Astrocyte of the spinal cord (primary cell): ENCODE results near the gene ASS1.

Source experiments
- DNase-seq: peaks from one replicate; pipeline ENCODE4 v3.0.0; 2011; ENCODE audit warnings: low read depth, low spot score
- H3K4me3 ChIP-seq: 2 replicates; pipeline ENCODE4 v1.5.1; 2011; ENCODE audit warnings: low read depth, mild to moderate bottlenecking, low read length, moderate library complexity
- in situ Hi-C: cut with HindIII; loops from 2 replicates; pipeline ENCODE4 v1.10.0; 2017; ENCODE audit warnings: low sequenced_read_pairs
- TF ChIP-seq, protein P1 (sequence below): IDR thresholded peaks from 2 replicates; pipeline ENCODE4 v1.5.1; 2012; ENCODE audit warnings: low read depth, mild to moderate bottlenecking, low read length, inconsistent platforms

ASS1 gene

DNA sequence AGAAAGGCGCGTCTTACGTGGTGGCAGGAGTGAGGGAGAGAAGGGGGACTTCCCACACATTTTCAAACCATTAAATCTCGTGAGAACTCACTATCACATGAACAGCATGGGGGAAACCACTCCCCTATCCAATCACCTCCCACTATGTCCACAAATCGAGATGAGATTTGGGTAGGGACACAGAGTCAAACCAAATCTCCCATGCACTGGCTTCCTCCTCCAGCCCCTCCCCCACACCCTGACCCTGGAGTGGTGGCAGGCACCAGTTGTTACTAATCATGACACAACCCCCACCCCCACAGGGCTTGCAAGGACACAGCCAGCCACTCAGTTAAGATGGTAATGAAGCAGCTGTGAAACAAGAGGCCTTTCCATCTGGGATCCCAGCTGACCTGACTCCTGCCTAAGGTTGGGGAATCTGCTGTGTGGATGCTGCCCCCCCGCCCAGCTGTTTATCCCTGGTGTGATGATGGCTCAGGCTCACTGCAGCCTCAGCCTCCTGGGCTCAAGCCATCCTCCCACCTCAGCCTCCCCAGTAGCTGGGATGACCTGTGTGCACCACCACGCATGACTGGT, 77.6 kb downstream of the ASS1 start:
- DNase-seq: no peak
- H3K4me3 ChIP-seq: no peak overlapping the region
- TF ChIP-seq, protein P1, sequence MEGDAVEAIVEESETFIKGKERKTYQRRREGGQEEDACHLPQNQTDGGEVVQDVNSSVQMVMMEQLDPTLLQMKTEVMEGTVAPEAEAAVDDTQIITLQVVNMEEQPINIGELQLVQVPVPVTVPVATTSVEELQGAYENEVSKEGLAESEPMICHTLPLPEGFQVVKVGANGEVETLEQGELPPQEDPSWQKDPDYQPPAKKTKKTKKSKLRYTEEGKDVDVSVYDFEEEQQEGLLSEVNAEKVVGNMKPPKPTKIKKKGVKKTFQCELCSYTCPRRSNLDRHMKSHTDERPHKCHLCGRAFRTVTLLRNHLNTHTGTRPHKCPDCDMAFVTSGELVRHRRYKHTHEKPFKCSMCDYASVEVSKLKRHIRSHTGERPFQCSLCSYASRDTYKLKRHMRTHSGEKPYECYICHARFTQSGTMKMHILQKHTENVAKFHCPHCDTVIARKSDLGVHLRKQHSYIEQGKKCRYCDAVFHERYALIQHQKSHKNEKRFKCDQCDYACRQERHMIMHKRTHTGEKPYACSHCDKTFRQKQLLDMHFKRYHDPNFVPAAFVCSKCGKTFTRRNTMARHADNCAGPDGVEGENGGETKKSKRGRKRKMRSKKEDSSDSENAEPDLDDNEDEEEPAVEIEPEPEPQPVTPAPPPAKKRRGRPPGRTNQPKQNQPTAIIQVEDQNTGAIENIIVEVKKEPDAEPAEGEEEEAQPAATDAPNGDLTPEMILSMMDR: no peak
- in situ Hi-C loops: no loop called here

GRCh38 chr9:130523921-130524320, 79.2 kb downstream of the ASS1 start:
- in situ Hi-C loops: no loop called here
- H3K4me3 ChIP-seq: no peak overlapping the region
- TF ChIP-seq, protein P1: no peak
- DNase-seq: no peak

DNA sequence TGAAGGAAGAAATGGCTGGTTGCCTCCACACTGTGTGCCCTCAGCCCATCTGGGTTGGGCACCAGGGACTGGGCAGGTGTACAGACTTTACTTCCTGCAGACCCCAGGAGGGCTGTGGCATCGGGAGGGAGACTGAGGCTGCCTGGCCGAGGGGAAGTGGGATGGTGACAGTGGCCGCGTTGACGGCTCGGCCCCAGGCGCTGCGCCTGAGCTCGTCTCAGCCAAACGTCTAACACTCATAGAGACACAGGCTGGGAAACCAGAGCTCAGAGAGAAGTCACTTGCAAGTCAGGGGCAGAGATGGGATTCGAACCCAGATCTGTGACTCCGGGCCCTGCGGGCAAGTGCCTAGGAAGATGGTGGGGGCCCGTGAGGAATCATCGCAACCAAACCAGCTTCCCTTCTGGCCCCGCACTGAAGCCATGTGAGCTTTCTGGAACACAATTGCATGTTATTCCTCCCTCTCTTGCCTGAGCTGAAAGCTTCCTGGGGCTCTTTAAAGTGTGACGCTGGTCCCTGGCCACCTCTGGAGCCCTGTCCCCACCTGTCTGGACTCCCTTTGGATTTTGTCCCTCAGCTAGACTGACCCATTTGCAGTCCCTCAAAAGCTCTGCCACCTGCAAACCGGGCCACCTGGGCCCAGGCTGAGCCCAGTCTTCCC, 81.6 kb downstream of the ASS1 start:
- in situ Hi-C loops: no loop called here
- no peak overlapping the region for H3K4me3 ChIP-seq
- DNase-seq: no peak
- TF ChIP-seq, protein P1: no peak

DNA sequence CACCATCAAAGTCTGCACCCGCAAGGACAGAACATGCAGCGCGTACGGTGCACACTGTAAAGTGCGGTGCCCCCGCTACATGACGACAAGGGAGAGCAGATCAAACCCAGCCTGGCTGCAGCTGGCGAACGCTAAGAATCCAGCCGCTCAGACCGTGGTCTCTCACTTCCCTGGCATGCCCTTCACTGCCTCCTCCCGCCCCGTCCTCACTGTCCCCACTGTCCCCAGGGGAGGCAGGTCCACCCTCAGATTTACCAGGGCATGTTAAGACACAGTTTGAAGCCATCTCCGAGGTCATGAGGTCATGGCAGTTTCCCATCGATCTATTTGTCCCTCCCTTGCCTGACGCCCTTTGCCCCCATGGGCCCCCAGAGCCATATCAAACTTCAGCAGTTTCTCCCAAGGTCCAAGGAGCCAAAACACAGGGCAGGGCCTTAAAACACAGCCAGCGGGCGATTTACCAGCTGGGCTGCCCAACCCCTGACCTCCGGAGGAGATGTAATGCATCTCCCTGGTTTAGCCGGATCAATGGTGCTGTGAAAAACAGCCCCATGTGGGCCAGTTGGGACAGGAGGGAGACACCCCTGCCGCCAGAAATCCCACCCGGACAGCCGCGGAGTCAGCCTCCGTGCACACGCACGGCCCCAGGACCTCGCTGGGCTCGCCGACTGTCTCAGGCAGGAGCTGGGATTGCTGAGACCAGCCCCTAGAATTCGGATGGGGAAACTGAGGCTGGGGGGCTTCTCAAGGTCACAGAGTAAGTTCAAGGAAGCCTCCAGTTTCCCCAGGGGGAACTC, 82.3 kb downstream of the ASS1 start:
- TF ChIP-seq, protein P1: no peak
- in situ Hi-C loops: no loop called here
- DNase-seq: no peak
- no peak overlapping the region for H3K4me3 ChIP-seq

- TF ChIP-seq, protein P1: no peak
These were observed 83.0 kb downstream of the ASS1 start for GRCh38 chr9:130527651-130528310.

GRCh38 chr9:130528674-130529073, 83.9 kb downstream of the ASS1 start:
- no peak overlapping the region for H3K4me3 ChIP-seq
- in situ Hi-C loops: no loop called here
- no peak for DNase-seq
- TF ChIP-seq, protein P1: no peak

More at GRCh38 chr9:130527651-130528310, 83.0 kb downstream of the ASS1 start:
- no peak overlapping the region for H3K4me3 ChIP-seq
- in situ Hi-C loops: no loop called here
- no peak for DNase-seq
